ENCODE results near the gene PSD2. TPM values are rescaled to one million over a fixed set of nuclear protein-coding genes. Genes with fewer than 3 reads are reported as not detected.

PSD2 gene
- total and polyA plus RNA-seq, 7 donors, result 0.01 to 0.37 (median 0.04) TPM; not detected in 2

GRCh38 chr5:139775872-139776271 lies 19.7 kb upstream of the PSD2 start:
- no peaks in the 10 kb centered on the region for H3K9me3 ChIP-seq
- no peaks in the 10 kb centered on the region for H3K36me3 ChIP-seq (ENCODE audit: insufficient read depth in 1 of 2, low read depth in 1 of 2)
- no peak for TF ChIP-seq CTCF (IDR thresholded peaks at IDR 0.05)
- no peaks in the 10 kb centered on the region for H3K27me3 ChIP-seq (ENCODE audit: insufficient read depth in 3 of 3, low read length in 2 of 3)
- peaks cover 4% of the 10 kb centered on the region for H3K4me1 ChIP-seq
- H3K27ac ChIP-seq, result no peak overlapping the region
- intact Hi-C loops (cut with DNase I), result no loop called here
- H3K4me3 ChIP-seq, result no peak overlapping the region
- ATAC-seq (no peak), DNase-seq (no peak)
- WGBS, 3 donors, result 74 to 89% (median 76%) methylated on average over 7 of the region's 7 CpGs

GRCh38 chr5:139776861-139777260 lies 18.7 kb upstream of the PSD2 start:
- ATAC-seq (no peak), DNase-seq (no peak)
- no peak for TF ChIP-seq CTCF (IDR thresholded peaks at IDR 0.05)
- Histone ChIP-seq H3K4me3 (no peak overlapping the region), H3K36me3 (ENCODE audit: insufficient read depth in 1 of 2, low read depth in 1 of 2) (no peaks in the 10 kb centered on the region), H3K27me3 (ENCODE audit: insufficient read depth in 3 of 3, low read length in 2 of 3) (no peaks in the 10 kb centered on the region), H3K4me1 (peaks cover 4% of the 10 kb centered on the region), H3K9me3 (no peaks in the 10 kb centered on the region), H3K27ac (no peak overlapping the region)
- WGBS, 3 donors, result 100% methylated on average over 1 of the region's 1 CpG
- intact Hi-C loops (cut with DNase I), result no loop called here

GRCh38 chr5:139783436-139783965 lies 12.1 kb upstream of the PSD2 start:
- intact Hi-C loops (cut with DNase I), result no loop called here
- Histone ChIP-seq H3K4me3 (no peak overlapping the region), H3K27ac (no peak overlapping the region), H3K36me3 (ENCODE audit: insufficient read depth in 1 of 2, low read depth in 1 of 2) (no peaks in the 10 kb centered on the region), H3K9me3 (no peaks in the 10 kb centered on the region), H3K4me1 (no peaks in the 10 kb centered on the region), H3K27me3 (ENCODE audit: insufficient read depth in 3 of 3, low read length in 2 of 3) (no peaks in the 10 kb centered on the region)
- DNase-seq (peak in 1 of 2 donors; percentile 46), ATAC-seq (no peak)
- 49 to 55% (median 53%) methylated on average over 7 of the region's 7 CpGs for WGBS, 3 donors
- no peak for TF ChIP-seq CTCF (IDR thresholded peaks at IDR 0.05)

- TF ChIP-seq CTCF (IDR thresholded peaks at IDR 0.05), result no peak
- 97 to 100% (median 98%) methylated on average over 3 of the region's 3 CpGs for WGBS, 3 donors
- no peaks in the 10 kb centered on the region for H3K27me3 ChIP-seq (ENCODE audit: insufficient read depth in 3 of 3, low read length in 2 of 3)
- H3K27ac ChIP-seq, result no peak overlapping the region
- no peak overlapping the region for H3K4me3 ChIP-seq
- H3K4me1 ChIP-seq, result no peaks in the 10 kb centered on the region
- peak in 1 of 2 donors; percentile 28 for DNase-seq
- no peaks in the 10 kb centered on the region for H3K36me3 ChIP-seq (ENCODE audit: insufficient read depth in 1 of 2, low read depth in 1 of 2)
- intact Hi-C loops (cut with DNase I), result no loop called here
- no peaks in the 10 kb centered on the region for H3K9me3 ChIP-seq
- ATAC-seq, result no peak
Measured at GRCh38 chr5:139784488-139784887, 11.1 kb upstream of the PSD2 start.

- Histone ChIP-seq H3K4me1 (no peaks in the 10 kb centered on the region), H3K4me3 (peak overlapping the region; percentile 71), H3K27ac (peak overlapping the region; percentile 80), H3K9me3 (no peaks in the 10 kb centered on the region), H3K27me3 (ENCODE audit: insufficient read depth in 3 of 3, low read length in 2 of 3) (no peaks in the 10 kb centered on the region), H3K36me3 (ENCODE audit: insufficient read depth in 1 of 2, low read depth in 1 of 2) (no peaks in the 10 kb centered on the region)
- no peak for TF ChIP-seq CTCF (IDR thresholded peaks at IDR 0.05)
- no peak for DNase-seq
- intact Hi-C loops (cut with DNase I), result loop anchor here (1.0 to 5.0 kb wide), 6 partner anchors 57 to 370 kb away; no protein-coding TSS in a partner anchor
- 13 to 15% (median 14%) methylated on average over 5 of the region's 5 CpGs for WGBS, 3 donors
- ATAC-seq, result no peak
Measured at GRCh38 chr5:139787257-139787567, 8.4 kb upstream of the PSD2 start.

Data from psoas muscle (tissue), 8 donors.